K562 (cell line): Measurements from ENCODE around the gene FMNL3. TPM values are rescaled to one million over a fixed set of nuclear protein-coding genes. Genes with fewer than 3 reads are reported as not detected.

Experiments
- CTBP1 ChIP-seq: fragments of 450-650 bp; IDR thresholded peaks from 2 replicates; pipeline ENCODE4 v1.6.1; 2016; ENCODE audit warnings: borderline replicate concordance
- L3MBTL2 ChIP-seq: fragments of 450-650 bp; IDR thresholded peaks from 2 replicates; pipeline ENCODE4 v1.6.1; 2016; ENCODE audit warnings: mild to moderate bottlenecking, moderate library complexity
- MTA3 ChIP-seq: fragments of 450-650 bp; formaldehyde crosslinking; IDR thresholded peaks from 2 replicates; pipeline ENCODE4 v1.6.1; 2017; ENCODE audit warnings: mild to moderate bottlenecking, borderline replicate concordance
- NCOA2 ChIP-seq, 2 experiments: fragments of 450-650 bp; IDR thresholded peaks; 2 replicates each; pipeline ENCODE4 v1.6.1; 2018; ENCODE audit warnings: mild to moderate bottlenecking in 2 of 2, moderate library complexity in 1 of 2; ENCODE audit not compliant: partially characterized antibody in 2 of 2
- NFRKB ChIP-seq: fragments of 450-650 bp; IDR thresholded peaks from 2 replicates; pipeline ENCODE4 v1.6.1; 2016; ENCODE audit warnings: low read depth
- POLR3A ChIP-seq: IDR thresholded peaks from 2 replicates; pipeline ENCODE4 v1.6.1; 2011; ENCODE audit warnings: borderline replicate concordance, mild to moderate bottlenecking, moderate library complexity; ENCODE audit not compliant: insufficient read length, insufficient read depth; ENCODE audit errors: extremely low read depth
- REST ChIP-seq, 2 experiments: fragments of 450-650 bp; formaldehyde crosslinking in 1 of 2; IDR thresholded peaks; 2 replicates each; pipeline versions ENCODE4 v1.4.0 to v1.6.1; 2014 to 2020; ENCODE audit warnings: mild to moderate bottlenecking in 2 of 2, borderline replicate concordance in 1 of 2, low read depth in 1 of 2
- TAF9B ChIP-seq: fragments of 450-650 bp; IDR thresholded peaks from 2 replicates; pipeline ENCODE4 v1.6.1; 2018; ENCODE audit warnings: mild to moderate bottlenecking; ENCODE audit not compliant: partially characterized antibody
- ZBTB33 ChIP-seq: sonication (generic); formaldehyde crosslinking; IDR thresholded peaks from 2 replicates; pipeline ENCODE4 v1.8.1; 2023; ENCODE audit warnings: mild to moderate bottlenecking, missing genetic modification reagents
- ZNF589 ChIP-seq: fragments of 200-800 bp; sonication (Bioruptor generic); IDR thresholded peaks from 2 replicates; pipeline ENCODE4 v1.6.1; 2016; ENCODE audit warnings: low read depth, missing genetic modification characterization, missing compliant biosample characterization
- ZNF696 ChIP-seq: fragments of 250-450 bp; sonication (Bioruptor Pico); conservative IDR thresholded peaks from 2 replicates; pipeline ENCODE4 v1.4.0; 2020; ENCODE audit warnings: mild to moderate bottlenecking, moderate library complexity
- polyA plus RNA-seq, 8 experiments: library from polyadenylated mRNA; depleted of rRNA in 4 of 8; stranded (reverse) in 5 of 8; unstranded in 3 of 8; fragments of >200 nt; fragmentation: Nextera tagmentation in 2 of 8; fragmentation: Illumina TruSeq in 1 of 8; extraction: Ambion mirVana in 2 of 8; extraction: Trizol in 1 of 8; gene quantifications; 2 replicates each; pipeline versions ENCODE4 v1.2.1 to v1.2.3, GENCODE V29; 2011 to 2014; ENCODE audit warnings: inconsistent platforms in 1 of 8, missing spikeins in 1 of 8
- total RNA-seq, 7 experiments: library from RNA; depleted of rRNA in 6 of 7; stranded (reverse); fragments of >200 nt in 6 of 7; fragmentation: Illumina TruSeq in 2 of 7; extraction: Trizol in 2 of 7; gene quantifications; 2 replicates each; pipeline versions ENCODE4 v1.2.1 to v1.2.3, GENCODE V29; 2011 to 2021; ENCODE audit warnings: low replicate concordance in 1 of 7
- TF ChIP-seq, protein P1 (sequence below), 2 experiments: IDR thresholded peaks; 2 replicates each; pipeline ENCODE4 v1.6.1; 2011; ENCODE audit warnings: borderline replicate concordance in 1 of 2, control low read depth in 1 of 2, low read depth in 1 of 2, low read length in 1 of 2, mild to moderate bottlenecking in 1 of 2, mixed read lengths in 1 of 2, moderate library complexity in 1 of 2; ENCODE audit not compliant: insufficient read depth in 1 of 2, insufficient read length in 1 of 2, poor library complexity in 1 of 2, severe bottlenecking in 1 of 2; ENCODE audit errors: extremely low read depth in 1 of 2

FMNL3 gene
- total and polyA plus RNA-seq, 9 of the 15 experiments (the other 6 are each of a cell fraction or from before 2014, with no cell fraction given): 0.49 to 14.4 (median 6.8) TPM

GRCh38 chr12:49750027-49750995 lies 43.1 kb upstream of the FMNL3 start (continued):
- TF ChIP-seq ZBTB33 (peak; percentile 72), MTA3 (peak; percentile 36; the same call in 1 of the 2 replicates), NFRKB (peak; percentile 60; the same call in 1 of the 2 replicates), TAF9B (peak; percentile 20), L3MBTL2 (peak; percentile 58; the same call in 1 of the 2 replicates), NCOA2 (IDR thresholded peaks at IDR 0.05; ENCODE audit: partially characterized antibody in 2 of 2) (no peak), ZNF589 (peak; percentile 77; the same call in 1 of the 2 replicates), ZNF696 (no peak), POLR3A (no peak), CTBP1 (peak; percentile 58; the same call in 1 of the 2 replicates), REST (IDR thresholded peaks at IDR 0.05; ENCODE audit: borderline replicate concordance) (peak; percentile 80), REST (CRISPR knock-in tag; IDR thresholded peaks at IDR 0.05; ENCODE audit: low read depth) (no peak)
- TF ChIP-seq, protein P1, sequence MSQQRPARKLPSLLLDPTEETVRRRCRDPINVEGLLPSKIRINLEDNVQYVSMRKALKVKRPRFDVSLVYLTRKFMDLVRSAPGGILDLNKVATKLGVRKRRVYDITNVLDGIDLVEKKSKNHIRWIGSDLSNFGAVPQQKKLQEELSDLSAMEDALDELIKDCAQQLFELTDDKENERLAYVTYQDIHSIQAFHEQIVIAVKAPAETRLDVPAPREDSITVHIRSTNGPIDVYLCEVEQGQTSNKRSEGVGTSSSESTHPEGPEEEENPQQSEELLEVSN (IDR thresholded peaks at IDR 0.05; ENCODE audit: borderline replicate concordance in 1 of 2, extremely low read depth in 1 of 2, insufficient read depth in 1 of 2, insufficient read length in 1 of 2, low read depth in 1 of 2, low read length in 1 of 2, poor library complexity in 1 of 2, severe bottlenecking in 1 of 2): no peak
